CD4-positive, alpha-beta T cell (primary cell): Measurements from ENCODE around the gene HOXA3. TPM values are rescaled to one million over a fixed set of nuclear protein-coding genes. Genes with fewer than 3 reads are reported as not detected.

Experiments
- ATAC-seq: fragments of 200-7000 bp; cut with Tn5 transposase; one replicate; pipeline ENCODE4 v1.10.0; 2022; ENCODE audit warnings: mild to moderate bottlenecking; ENCODE audit not compliant: poor library complexity
- CTCF ChIA-PET: fragments of 350-600 bp; sonication (Branson Sonifier 250); formaldehyde crosslinking; loops from one replicate; lab custom pipeline; 2021; ENCODE audit warnings: antibody characterized with exemption, inconsistent platforms; lab: Charles Lee
- POLR2A ChIA-PET: fragments of 350-600 bp; sonication (Branson Sonifier 250); formaldehyde crosslinking; loops from one replicate; lab custom pipeline; 2021; ENCODE audit warnings: antibody characterized with exemption, inconsistent platforms; lab: Charles Lee
- DNase-seq, 14 experiments: peaks; one replicate each; pipeline ENCODE4 v3.0.0-alpha.2; 2013 to 2020; ENCODE audit warnings: mixed read lengths in 2 of 14
- H3K27ac ChIP-seq, 2 donors: one replicate each; pipeline versions ENCODE4 v1.5.1 to v1.7.0; 2013; ENCODE audit warnings: low read length in 2 of 2, low read depth in 1 of 2, mild to moderate bottlenecking in 1 of 2
- H3K27me3 ChIP-seq, 2 experiments: 1 replicate in 1 of 2; 2 replicates in 1 of 2; pipeline versions ENCODE4 v1.6.1 to v1.7.0; 2013; ENCODE audit warnings: low read length in 2 of 2, control low read depth in 1 of 2, mild to moderate bottlenecking in 1 of 2, moderate library complexity in 1 of 2; ENCODE audit not compliant: insufficient read depth in 2 of 2, control insufficient read depth in 1 of 2
- H3K36me3 ChIP-seq: one replicate; pipeline ENCODE4 v1.6.1; 2013; ENCODE audit warnings: low read length, control low read depth; ENCODE audit not compliant: insufficient read depth
- H3K4me1 ChIP-seq: one replicate; pipeline ENCODE4 v1.6.1; 2013; ENCODE audit warnings: low read length, control low read depth; ENCODE audit not compliant: insufficient read depth
- H3K4me3 ChIP-seq: one replicate; pipeline ENCODE4 v1.5.1; 2013; ENCODE audit warnings: mild to moderate bottlenecking, low read length, moderate library complexity
- H3K9me3 ChIP-seq, 2 experiments: 1 replicate in 1 of 2; 2 replicates in 1 of 2; pipeline versions ENCODE4 v1.6.1 to v1.7.0; 2013; ENCODE audit warnings: low read length in 2 of 2, mild to moderate bottlenecking in 2 of 2, control low read depth in 1 of 2, moderate library complexity in 1 of 2; ENCODE audit not compliant: control insufficient read depth in 1 of 2, insufficient read depth in 1 of 2
- H3K27ac Mint-ChIP-seq: one replicate; pipeline ENCODE4 v1.8.0; 2020; ENCODE audit warnings: mixed read lengths
- H3K27me3 Mint-ChIP-seq: one replicate; pipeline ENCODE4 v1.8.0; 2021; ENCODE audit warnings: mixed read lengths
- H3K36me3 Mint-ChIP-seq: one replicate; pipeline ENCODE4 v1.8.0; 2021; ENCODE audit warnings: low read depth, mixed read lengths
- H3K4me1 Mint-ChIP-seq: one replicate; pipeline ENCODE4 v1.8.0; 2021; ENCODE audit warnings: low read depth, mixed read lengths
- H3K4me3 Mint-ChIP-seq: one replicate; pipeline ENCODE4 v1.8.0; 2020; ENCODE audit warnings: mild to moderate bottlenecking, mixed read lengths
- H3K9me3 Mint-ChIP-seq: one replicate; pipeline ENCODE4 v1.8.0; 2020; ENCODE audit warnings: mixed read lengths
- intact Hi-C, 2 experiments: fragments of 100-400 bp; cut with DNase I in 1 of 2; cut with micrococcal nuclease in 1 of 2; formaldehyde crosslinking; loops; one replicate each; pipeline versions ENCODE4 v1.15.1 to v1.9.0; 2023 to 2025; cut with DNase I, micrococcal nuclease
- total RNA-seq, 174 experiments: library from RNA in 2 of 174; stranded (reverse) in 2 of 174; gene quantifications; one replicate each; pipeline ENCODE4 v1.2.3 and lab custom pipeline; 2021 to 2026
- TF ChIP-seq, protein P1 (sequence below): fragments of 200-600 bp; IDR thresholded peaks from one replicate; pipeline ENCODE4 v1.8.0; 2022; ENCODE audit warnings: antibody characterized with exemption, mild to moderate bottlenecking

HOXA3 gene
- total RNA-seq, 2 experiments from 2014 or later, result not detected

DNA sequence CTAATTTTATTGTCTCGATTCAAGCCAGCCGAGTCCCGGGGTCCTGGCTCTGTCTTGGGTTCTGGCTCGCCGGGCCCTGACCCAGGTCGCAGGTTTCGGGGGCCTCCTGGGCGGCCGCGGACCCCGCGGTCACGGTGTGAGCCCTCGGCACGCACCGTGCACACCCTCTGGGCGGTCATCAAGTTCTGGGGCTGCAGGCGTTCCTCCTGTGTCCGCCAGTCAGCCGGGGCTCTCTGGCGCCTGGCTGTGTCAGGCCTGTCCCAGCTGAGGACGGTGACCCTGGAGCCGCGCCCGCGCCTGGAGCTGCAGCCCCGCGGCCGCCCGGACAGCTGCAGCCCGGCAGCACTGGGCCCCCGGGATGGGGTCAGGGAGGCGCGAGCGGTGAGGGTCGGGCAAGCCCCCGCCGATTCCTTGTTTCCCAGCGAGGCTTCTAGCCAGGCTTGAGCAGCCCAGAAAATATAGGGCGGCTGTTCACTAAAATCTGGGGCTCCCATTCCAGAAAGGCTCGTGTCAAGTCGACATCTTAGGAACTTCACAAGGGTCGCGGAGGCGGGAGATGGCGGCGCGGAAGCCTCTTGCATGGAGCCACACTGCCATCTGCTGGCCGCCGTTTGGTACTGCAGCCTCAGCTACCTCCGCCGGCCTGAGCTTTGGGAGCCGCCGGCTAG lies 8.3 kb upstream of the HOXA3 start:
- peak; percentile 81 for ATAC-seq
- H3K4me3 Mint-ChIP-seq, result peak overlapping the region; percentile 87
- ChIA-PET POLR2A (interaction anchor here (0.6 to 1.6 kb wide), 10 partner anchors 10 to 1267 kb away, joined by 3 to 8 read pairs (median 4); no protein-coding TSS in a partner anchor), CTCF (interaction anchor here (0.6 to 3.7 kb wide), 31 partner anchors 8 to 1271 kb away, joined by 3 to 51 read pairs (median 5); partner anchors contain the start of genes HOXA11 and HOXA3)
- DNase-seq, result peak; percentile 72 to 92 (median 80)
- H3K36me3 ChIP-seq, result no peaks in the 10 kb centered on the region
- H3K4me1 Mint-ChIP-seq, result peaks cover 46% of the 10 kb centered on the region
- peaks cover 57% of the 10 kb centered on the region for H3K4me1 ChIP-seq
- TF ChIP-seq, protein P1, sequence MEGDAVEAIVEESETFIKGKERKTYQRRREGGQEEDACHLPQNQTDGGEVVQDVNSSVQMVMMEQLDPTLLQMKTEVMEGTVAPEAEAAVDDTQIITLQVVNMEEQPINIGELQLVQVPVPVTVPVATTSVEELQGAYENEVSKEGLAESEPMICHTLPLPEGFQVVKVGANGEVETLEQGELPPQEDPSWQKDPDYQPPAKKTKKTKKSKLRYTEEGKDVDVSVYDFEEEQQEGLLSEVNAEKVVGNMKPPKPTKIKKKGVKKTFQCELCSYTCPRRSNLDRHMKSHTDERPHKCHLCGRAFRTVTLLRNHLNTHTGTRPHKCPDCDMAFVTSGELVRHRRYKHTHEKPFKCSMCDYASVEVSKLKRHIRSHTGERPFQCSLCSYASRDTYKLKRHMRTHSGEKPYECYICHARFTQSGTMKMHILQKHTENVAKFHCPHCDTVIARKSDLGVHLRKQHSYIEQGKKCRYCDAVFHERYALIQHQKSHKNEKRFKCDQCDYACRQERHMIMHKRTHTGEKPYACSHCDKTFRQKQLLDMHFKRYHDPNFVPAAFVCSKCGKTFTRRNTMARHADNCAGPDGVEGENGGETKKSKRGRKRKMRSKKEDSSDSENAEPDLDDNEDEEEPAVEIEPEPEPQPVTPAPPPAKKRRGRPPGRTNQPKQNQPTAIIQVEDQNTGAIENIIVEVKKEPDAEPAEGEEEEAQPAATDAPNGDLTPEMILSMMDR, result peak; percentile 100
- H3K27me3 ChIP-seq, result peaks cover 82 to 94% of the 10 kb centered on the region in 2 experiments
- H3K4me3 ChIP-seq, result peak overlapping the region; percentile 60
- no peaks in the 10 kb centered on the region for H3K9me3 Mint-ChIP-seq
- H3K36me3 Mint-ChIP-seq, result peaks cover 2% of the 10 kb centered on the region
- H3K27me3 Mint-ChIP-seq, result peaks cover 93% of the 10 kb centered on the region
- H3K27ac ChIP-seq, result no peak overlapping the region
- H3K27ac Mint-ChIP-seq, result peak overlapping the region; percentile 42
- peaks cover 0 to 64% of the 10 kb centered on the region in 2 experiments for H3K9me3 ChIP-seq
- intact Hi-C loops, result loop anchor here (1.0 to 10.0 kb wide), 13 partner anchors 306 to 1308 kb away; partner anchors contain the start of gene SNX10 (in 1 of the 2)

DNA sequence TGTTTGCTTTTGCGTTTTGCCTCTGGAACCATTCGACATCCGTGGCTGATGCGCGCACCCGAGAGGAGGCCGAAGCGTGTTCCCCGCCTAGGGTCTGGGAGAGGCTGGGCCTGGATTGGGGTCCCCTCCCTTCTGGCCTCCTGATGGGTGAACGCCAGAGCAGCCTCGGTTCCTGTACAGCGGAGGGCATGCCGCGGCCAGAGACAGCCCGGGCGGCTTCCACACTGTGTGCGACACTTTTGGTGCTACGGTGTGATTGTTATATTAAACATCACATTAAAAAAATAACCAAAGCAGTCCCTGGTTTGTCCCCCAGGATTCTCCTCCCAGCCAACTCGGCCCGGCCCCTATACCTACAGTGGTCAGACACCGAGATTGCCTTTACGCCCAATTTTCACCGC lies 7.8 kb upstream of the HOXA3 start:
- CTCF ChIA-PET, result interaction anchor here (1.0 to 3.7 kb wide), 21 partner anchors 8 to 1068 kb away, joined by 3 to 51 read pairs (median 6); partner anchors contain the start of gene HOXA3
- DNase-seq (peak in 3 of 14 experiments; percentile 39 to 51 (median 45)), ATAC-seq (peak; percentile 33)
- no peaks in the 10 kb centered on the region for H3K36me3 Mint-ChIP-seq
- POLR2A ChIA-PET, result no interaction called here
- Histone ChIP-seq H3K36me3 (no peaks in the 10 kb centered on the region), H3K27ac (no peak overlapping the region), H3K4me1 (peaks cover 57% of the 10 kb centered on the region), H3K4me3 (peak overlapping the region; percentile 60), H3K9me3 (peaks cover 0 to 64% of the 10 kb centered on the region in 2 experiments), H3K27me3 (peaks cover 82 to 94% of the 10 kb centered on the region in 2 experiments)
- H3K4me1 Mint-ChIP-seq, result peaks cover 48% of the 10 kb centered on the region
- H3K27me3 Mint-ChIP-seq, result peaks cover 94% of the 10 kb centered on the region
- H3K4me3 Mint-ChIP-seq, result peak overlapping the region; percentile 73
- TF ChIP-seq, protein P1, result no peak
- intact Hi-C loops, result loop anchor here (1.0 to 10.0 kb wide), 8 partner anchors 307 to 1308 kb away; partner anchors contain the start of gene SNX10 (in 1 of the 2)
- H3K9me3 Mint-ChIP-seq, result no peaks in the 10 kb centered on the region
- H3K27ac Mint-ChIP-seq, result no peak overlapping the region

DNA sequence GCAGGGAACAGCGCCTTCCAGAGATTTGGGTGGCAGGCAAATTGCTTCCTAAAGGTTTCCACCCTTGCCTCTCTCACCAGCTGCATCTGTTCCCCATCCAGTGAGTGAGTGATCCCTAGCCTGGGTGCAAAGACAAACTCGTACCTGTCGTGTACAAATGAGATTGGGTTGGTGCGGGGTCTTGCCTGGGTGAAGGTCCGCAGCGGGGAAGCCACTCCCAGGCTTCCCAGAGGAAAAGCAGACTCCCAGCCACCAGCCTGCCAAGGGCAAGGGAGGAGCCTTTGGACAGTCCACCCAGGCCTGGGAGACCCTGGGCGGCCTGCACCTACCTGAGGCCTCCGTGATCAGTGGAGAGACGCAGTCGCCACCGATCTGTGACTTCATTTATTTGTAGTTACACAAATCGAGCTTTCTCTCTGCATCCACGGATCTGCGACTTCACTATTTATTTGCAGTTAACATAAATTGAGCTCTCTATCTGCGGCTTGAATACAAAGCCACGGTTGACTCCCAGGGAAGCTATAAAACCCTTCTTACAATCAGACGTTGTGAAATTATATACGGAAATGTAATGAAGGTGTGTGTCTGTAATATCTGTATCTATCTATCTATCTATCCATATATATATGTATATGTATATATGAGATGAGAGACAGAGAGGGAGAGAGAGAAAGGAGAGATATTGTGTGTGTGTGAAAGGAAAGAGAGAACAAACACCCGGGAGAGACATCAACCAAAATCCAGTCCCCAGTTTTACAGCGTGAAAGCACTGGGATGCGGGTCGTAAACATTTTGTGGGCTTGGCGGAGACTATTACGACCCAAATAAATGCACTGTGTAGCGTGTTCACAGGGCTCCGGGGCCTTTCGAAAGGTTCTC lies 7.1 kb upstream of the HOXA3 start:
- Histone ChIP-seq H3K4me1 (peaks cover 57% of the 10 kb centered on the region), H3K4me3 (no peak overlapping the region), H3K36me3 (no peaks in the 10 kb centered on the region), H3K27ac (no peak overlapping the region), H3K27me3 (peaks cover 82 to 94% of the 10 kb centered on the region in 2 experiments), H3K9me3 (peaks cover 0 to 64% of the 10 kb centered on the region in 2 experiments)
- intact Hi-C loops, result loop anchor here (1.0 to 10.0 kb wide), 9 partner anchors 307 to 1307 kb away; partner anchors contain the start of genes CBX3 (in 1 of the 2), HNRNPA2B1 (in 1 of the 2) and SNX10 (in 1 of the 2)
- CTCF ChIA-PET, result interaction anchor here (1.0 to 1.6 kb wide), 6 partner anchors 9 to 790 kb away, joined by 3 to 12 read pairs (median 4); no protein-coding TSS in a partner anchor
- no peak for ATAC-seq
- POLR2A ChIA-PET, result interaction anchor here (1.8 kb wide), 1 partner anchor 9 kb away, joined by 5 read pairs; no protein-coding TSS in a partner anchor
- Mint-ChIP-seq H3K36me3 (no peaks in the 10 kb centered on the region), H3K4me1 (peaks cover 55% of the 10 kb centered on the region), H3K4me3 (peak overlapping the region; percentile 73), H3K27ac (peak overlapping the region; percentile 37), H3K27me3 (peaks cover 96% of the 10 kb centered on the region), H3K9me3 (no peaks in the 10 kb centered on the region)
- DNase-seq, result peak in 2 of 14 experiments; percentile 15 to 32
- TF ChIP-seq, protein P1, result no peak
